H1 (cell line): ENCODE data around the gene ZNF175. TPM values are rescaled to one million over a fixed set of nuclear protein-coding genes. Genes with fewer than 3 reads are reported as not detected.

Experiments
- CTCF ChIA-PET: fragments of 300-600 bp; sonication (Branson Sonifier 250); formaldehyde crosslinking; loops from one replicate; lab custom pipeline; 2021; ENCODE audit not compliant: partially characterized antibody; lab: Charles Lee
- POLR2A ChIA-PET: fragments of 300-600 bp; sonication (Branson Sonifier 250); formaldehyde crosslinking; loops from one replicate; lab custom pipeline; 2021; ENCODE audit warnings: inconsistent platforms; ENCODE audit not compliant: partially characterized antibody; lab: Charles Lee
- DNase-seq, 2 experiments: peaks; one replicate each; pipeline versions ENCODE4 v3.0.0 to v3.0.0-alpha.2; 2010 to 2022; ENCODE audit warnings: low spot score in 2 of 2, low read depth in 1 of 2, mixed read lengths in 1 of 2
- FAIRE-seq: peaks from 2 replicates; lab custom pipeline; 2011; peaks lifted over from hg19 to GRCh38; lab: Jason Lieb, UNC
- H2AFZ ChIP-seq: 2 replicates; pipeline ENCODE4 v1.8.1; 2012; ENCODE audit warnings: low read length, inconsistent platforms
- H2AK5ac ChIP-seq: 2 replicates; pipeline ENCODE4 v1.6.1; 2013; ENCODE audit warnings: low read depth, low read length
- H2BK120ac ChIP-seq: replicated peaks from 2 replicates; pipeline ENCODE3; 2013; ENCODE audit warnings: low read depth, low read length, inconsistent platforms
- H2BK12ac ChIP-seq: 2 replicates; pipeline ENCODE4 v1.6.1; 2013; ENCODE audit warnings: low read depth, low read length
- H2BK15ac ChIP-seq: 2 replicates; pipeline ENCODE4 v1.6.1; 2013; ENCODE audit warnings: low read length
- H2BK20ac ChIP-seq: 2 replicates; pipeline ENCODE4 v1.6.1; 2013; ENCODE audit warnings: low read length
- H2BK5ac ChIP-seq: 2 replicates; pipeline ENCODE4 v1.6.1; 2013; ENCODE audit warnings: low read depth, low read length
- H3K14ac ChIP-seq: 2 replicates; pipeline ENCODE4 v1.6.1; 2013; ENCODE audit warnings: inconsistent platforms; ENCODE audit not compliant: insufficient read length
- H3K18ac ChIP-seq: 2 replicates; pipeline ENCODE4 v1.6.1; 2013; ENCODE audit warnings: low read length; ENCODE audit errors: extremely low read depth
- H3K23ac ChIP-seq: 2 replicates; pipeline ENCODE4 v1.6.1; 2013; ENCODE audit warnings: inconsistent platforms; ENCODE audit not compliant: insufficient read length
- H3K23me2 ChIP-seq: 2 replicates; pipeline ENCODE4 v1.6.1; 2013; ENCODE audit warnings: low read depth, low read length
- H3K27ac ChIP-seq: 2 replicates; pipeline ENCODE4 v1.6.1; 2011; ENCODE audit warnings: low read depth, low read length, inconsistent platforms
- H3K27me3 ChIP-seq, 4 experiments: replicated peaks in 1 of 4; 1 replicate in 1 of 4; 2 replicates in 3 of 4; pipeline versions ENCODE4 v1.6.1 to v1.8.1; 2011 to 2013; ENCODE audit warnings: low read length in 3 of 4, mild to moderate bottlenecking in 3 of 4, inconsistent platforms in 2 of 4, mixed read lengths in 2 of 4, moderate library complexity in 1 of 4; ENCODE audit not compliant: control insufficient read depth in 3 of 4, insufficient read depth in 3 of 4; ENCODE audit errors: extremely low read depth in 1 of 4
- H3K36me3 ChIP-seq, 4 experiments: 2 replicates each; pipeline versions ENCODE4 v1.6.1 to v1.8.1; 2011 to 2013; ENCODE audit warnings: mild to moderate bottlenecking in 4 of 4, low read length in 3 of 4, moderate library complexity in 2 of 4, control low read depth in 1 of 4, inconsistent platforms in 1 of 4; ENCODE audit not compliant: insufficient read depth in 4 of 4, control insufficient read depth in 2 of 4
- H3K4ac ChIP-seq: replicated peaks from 2 replicates; pipeline ENCODE3; 2013; ENCODE audit warnings: low read length, low read depth, mixed read lengths, inconsistent platforms; ENCODE audit not compliant: insufficient read length
- H3K4me1 ChIP-seq, 4 experiments: replicated peaks in 1 of 4; 1 replicate in 1 of 4; 2 replicates in 3 of 4; pipeline versions ENCODE4 v1.6.1 to v1.8.1; 2011 to 2013; ENCODE audit warnings: low read length in 3 of 4, inconsistent platforms in 2 of 4, mixed read lengths in 1 of 4; ENCODE audit not compliant: insufficient read depth in 4 of 4, control insufficient read depth in 3 of 4
- H3K4me2 ChIP-seq, 2 experiments: 2 replicates each; pipeline versions ENCODE4 v1.6.1 to v1.8.1; 2011 to 2013; ENCODE audit warnings: low read depth in 2 of 2, low read length in 2 of 2, control low read depth in 1 of 2, inconsistent platforms in 1 of 2, mild to moderate bottlenecking in 1 of 2; ENCODE audit not compliant: insufficient read depth in 1 of 2
- H3K4me3 ChIP-seq, 4 experiments: fragments of 200-600, 300-600 bp in 1 of 4; sonication (generic), shearing (Covaris generic), sonication (Bioruptor Twin) in 1 of 4; 2 replicates each; pipeline versions ENCODE4 v1.5.1 to v1.8.1; 2011 to 2016; ENCODE audit warnings: low read length in 4 of 4, low read depth in 3 of 4, control low read depth in 2 of 4, inconsistent platforms in 2 of 4, mild to moderate bottlenecking in 2 of 4, mixed read lengths in 1 of 4, moderate library complexity in 1 of 4; ENCODE audit not compliant: insufficient read depth in 2 of 4; ENCODE audit errors: extremely low read depth in 1 of 4
- H3K56ac ChIP-seq: replicated peaks from 2 replicates; pipeline ENCODE3; 2013; ENCODE audit warnings: low read depth, mild to moderate bottlenecking, mixed read lengths, low read length, inconsistent platforms; ENCODE audit not compliant: insufficient read length
- H3K79me1 ChIP-seq: 2 replicates; pipeline ENCODE4 v1.6.1; 2013; ENCODE audit warnings: low read depth, low read length, control low read depth
- H3K79me2 ChIP-seq, 2 experiments: 2 replicates each; pipeline versions ENCODE4 v1.6.1 to v1.8.1; 2012 to 2013; ENCODE audit warnings: low read length in 2 of 2, mild to moderate bottlenecking in 2 of 2, inconsistent platforms in 1 of 2; ENCODE audit not compliant: insufficient read depth in 2 of 2, control insufficient read depth in 1 of 2
- H3K9ac ChIP-seq, 4 experiments: replicated peaks in 1 of 4; 1 replicate in 1 of 4; 2 replicates in 3 of 4; pipeline versions ENCODE4 v1.6.1 to v1.8.1; 2011 to 2013; ENCODE audit warnings: low read depth in 3 of 4, low read length in 3 of 4, control low read depth in 2 of 4, mild to moderate bottlenecking in 2 of 4, moderate library complexity in 2 of 4, inconsistent platforms in 1 of 4; ENCODE audit errors: extremely low read depth in 1 of 4
- H3K9me3 ChIP-seq, 2 experiments: 2 replicates each; pipeline versions ENCODE4 v1.6.1 to v1.8.1; 2012 to 2013; ENCODE audit warnings: mild to moderate bottlenecking in 2 of 2, moderate library complexity in 2 of 2, control low read depth in 1 of 2, inconsistent platforms in 1 of 2, low read depth in 1 of 2, low read length in 1 of 2, mixed read lengths in 1 of 2; ENCODE audit not compliant: insufficient read depth in 2 of 2
- H4K20me1 ChIP-seq, 2 experiments: replicated peaks in 1 of 2; 2 replicates each; pipeline versions ENCODE3 to v1.8.1; 2011 to 2013; ENCODE audit warnings: inconsistent platforms in 2 of 2, low read length in 2 of 2, mild to moderate bottlenecking in 1 of 2; ENCODE audit not compliant: insufficient read depth in 2 of 2, control insufficient read depth in 1 of 2
- H4K5ac ChIP-seq: 2 replicates; pipeline ENCODE4 v1.6.1; 2013; ENCODE audit warnings: low read length, low read depth, mixed read lengths, inconsistent platforms; ENCODE audit not compliant: insufficient read length
- H4K8ac ChIP-seq: 2 replicates; pipeline ENCODE4 v1.8.0; 2013; ENCODE audit warnings: mild to moderate bottlenecking, moderate library complexity, low read length, inconsistent platforms; ENCODE audit not compliant: insufficient read depth; ENCODE audit errors: extremely low read depth
- H4K91ac ChIP-seq: replicated peaks from 2 replicates; pipeline ENCODE3; 2013; ENCODE audit warnings: low read length, mixed read lengths, inconsistent platforms; ENCODE audit not compliant: insufficient read length
- ASH2L ChIP-seq: fragments of 200-600, 300-600 bp; sonication (generic); IDR thresholded peaks from one replicate; pipeline ENCODE4 v1.7.1; 2017; ENCODE audit warnings: low read length
- ATF2 ChIP-seq: IDR thresholded peaks from 2 replicates; pipeline ENCODE4 v1.6.1; 2012; ENCODE audit warnings: low read length, inconsistent platforms
- GTF2F1 ChIP-seq: IDR thresholded peaks from 2 replicates; pipeline ENCODE4 v1.6.1; 2012; ENCODE audit warnings: low read depth, low read length, improper control_type of control experiment, borderline replicate concordance
- MAX ChIP-seq: IDR thresholded peaks from 2 replicates; pipeline ENCODE4 v1.6.1; 2012; ENCODE audit warnings: inconsistent platforms
- POLR2AphosphoS5 ChIP-seq: IDR thresholded peaks from 2 replicates; pipeline ENCODE4 v1.6.1; 2011; ENCODE audit warnings: low read depth, low read length
- RAD21 ChIP-seq, 2 experiments: IDR thresholded peaks in 1 of 2; conservative IDR thresholded peaks in 1 of 2; 2 replicates each; pipeline ENCODE4 v1.6.1; 2011; ENCODE audit warnings: low read depth in 2 of 2, low read length in 2 of 2, improper control_type of control experiment in 1 of 2, inconsistent platforms in 1 of 2, mild to moderate bottlenecking in 1 of 2, moderate library complexity in 1 of 2
- SIN3A ChIP-seq, 2 experiments: IDR thresholded peaks in 1 of 2; conservative IDR thresholded peaks in 1 of 2; 2 replicates each; pipeline ENCODE4 v1.6.1; 2011 to 2012; ENCODE audit warnings: low read length in 2 of 2, improper control_type of control experiment in 1 of 2, low read depth in 1 of 2, mild to moderate bottlenecking in 1 of 2
- TEAD4 ChIP-seq: IDR thresholded peaks from 2 replicates; pipeline ENCODE4 v1.6.1; 2012; ENCODE audit warnings: low read depth, low read length, inconsistent platforms, mixed read lengths
- YY1 ChIP-seq: IDR thresholded peaks from 2 replicates; pipeline ENCODE4 v1.6.1; 2011; ENCODE audit warnings: low read depth, mild to moderate bottlenecking, low read length
- WGBS, 2 experiments: shearing (Covaris generic) in 1 of 2; methylation state at CpG; one replicate each; pipeline versions ENCODE4 v1.1.6 to v1.1.7; 2013 to 2015; ENCODE audit warnings: low lambda C conversion rate in 2 of 2, mixed read lengths in 2 of 2, inconsistent platforms in 1 of 2, low coverage in 1 of 2, missing lambda C conversion rate in 1 of 2; ENCODE audit not compliant: insufficient replicate concordance in 2 of 2, insufficient coverage in 1 of 2, insufficient read length in 1 of 2; ENCODE audit errors: extremely low coverage in 1 of 2, missing lambda C conversion rate in 1 of 2; 5-methylcytosine and 5-hydroxymethylcytosine counted together
- polyA plus RNA-seq, 7 experiments: library from polyadenylated mRNA; depleted of rRNA in 3 of 7; stranded (reverse) in 5 of 7; unstranded in 2 of 7; fragments of >200 nt in 5 of 7; fragments of 200-250 nt in 2 of 7; gene quantifications; 1 replicate in 5 of 7; 2 replicates in 1 of 7; 4 replicates in 1 of 7; pipeline versions ENCODE4 v1.2.1 to v1.2.3, GENCODE V29; 2011 to 2013; ENCODE audit warnings: missing spikeins in 2 of 7, mixed read lengths in 2 of 7
- total RNA-seq: library from RNA; stranded (reverse); fragmentation: NEBNext Ultra II Directional; extraction: Animal tissue kit (Norgen Biotek cat#: 25700); gene quantifications from 2 replicates; pipeline ENCODE4 v1.2.1, GENCODE V29; 2021

ZNF175 gene
- total and polyA plus RNA-seq, 2 of the 8 experiments (the other 6 are each of a cell fraction or from before 2014, with no cell fraction given), result 1.7 to 11.1 TPM

GRCh38 chr19:51531349-51532315, 39.5 kb upstream of the ZNF175 start, which contains the start of gene SIGLEC6:
TSS of gene SIGLEC6 (minus strand) at chr19:51531670. CDS start at chr19:51531648, 22 bp downstream.
- Histone ChIP-seq H3K23ac (no peak within 1 kb of the TSS), H2BK12ac (0 out of 2 replicates have a peak within 1 kb of the TSS, but pooled peaks have one; percentile 60), H2BK15ac (peak within 1 kb of the TSS; percentile 61; the same call in 1 of the 2 replicates), H3K79me1 (no peaks in the 10 kb centered on the region), H3K79me2 (no peaks in the 10 kb centered on the region), H3K56ac (no peak within 1 kb of the TSS), H3K4ac (no peak within 1 kb of the TSS), H3K4me1 (peaks cover 0 to 5% (median 0%) of the 10 kb centered on the region in 4 experiments; a peak in 1 of 7 replicates), H3K36me3 (no peaks in the 10 kb centered on the region), H3K27me3 (no peaks in the 10 kb centered on the region), H3K9ac (no peak within 1 kb of the TSS), H3K4me2 (no peak within 1 kb of the TSS), H4K5ac (no peak within 1 kb of the TSS), H3K9me3 (peaks cover 43 to 45% of the 10 kb centered on the region in 2 experiments), H3K27ac (no peak within 1 kb of the TSS), H2AK5ac (no peak within 1 kb of the TSS), H4K91ac (no peak within 1 kb of the TSS), H3K18ac (no peak within 1 kb of the TSS), H3K14ac (no peak within 1 kb of the TSS), H3K4me3 (no peak within 1 kb of the TSS), H2BK120ac (no peak within 1 kb of the TSS), H3K23me2 (no peaks in the 10 kb centered on the region), H2BK5ac (no peak within 1 kb of the TSS), H4K8ac (peak within 1 kb of the TSS; percentile 41; the same call in 1 of the 2 replicates), H2AFZ (no peak within 1 kb of the TSS), H2BK20ac (0 out of 2 replicates have a peak within 1 kb of the TSS, but pooled peaks have one; percentile 32), H4K20me1 (no peaks in the 10 kb centered on the region)
- POLR2A ChIA-PET, result no interaction called here
- DNase-seq, result no peak
- WGBS, 2 experiments, result 75% methylated on average over 20 of the region's 25 CpGs; no CpG with 5 or more reads in 1 of the 2 experiments
- CTCF ChIA-PET, result interaction anchor here (1.0 to 2.1 kb wide), 3 partner anchors 16 to 126 kb away, joined by 3 to 6 read pairs (median 3); no protein-coding TSS in a partner anchor
- no peak for FAIRE-seq
- no peak for TF ChIP-seq POLR2AphosphoS5
- no peak for TF ChIP-seq GTF2F1
- no peak for TF ChIP-seq YY1
- no peak for TF ChIP-seq ATF2
- TF ChIP-seq RAD21 (IDR thresholded peaks at IDR 0.05 in 1 of 2, conservative IDR thresholded peaks at IDR 0.05 in 1 of 2; ENCODE audit: low read depth in 2 of 2, low read length in 2 of 2), result no peak
- no peak for TF ChIP-seq SIN3A (conservative IDR thresholded peaks at IDR 0.05 in 1 of 2, IDR thresholded peaks at IDR 0.05 in 1 of 2; ENCODE audit: low read depth in 1 of 2, low read length in 2 of 2)
- TF ChIP-seq MAX, result no peak
- TF ChIP-seq ASH2L, result no peak
- no peak for TF ChIP-seq TEAD4
